ENCODE data around the gene ZNF483. TPM values are rescaled to one million over a fixed set of nuclear protein-coding genes. Genes with fewer than 3 reads are reported as not detected.
"Not testable (repeated sequence)": the region's sequence is repeated elsewhere in the genome, so short reads cannot be mapped to it uniquely, and the experiment has no call there.

Gene ZNF483
- total RNA-seq, 1 donor from 2014 or later, result 1.6 TPM

- DNase-seq (ENCODE audit: low read depth in 2 of 2), result no peak
Measured at GRCh38 chr9:111610149-111610548, 85.2 kb downstream of the ZNF483 start.

GRCh38 chr9:111610845-111611244 lies 85.9 kb downstream of the ZNF483 start:
- no peak for DNase-seq (ENCODE audit: low read depth in 2 of 2)

- DNase-seq (ENCODE audit: low read depth in 2 of 2), result peak in 1 of 2 donors; percentile 28
Measured at GRCh38 chr9:111613436-111614040, 88.6 kb downstream of the ZNF483 start.

- DNase-seq (ENCODE audit: low read depth in 2 of 2), result no peak
Measured at GRCh38 chr9:111615928-111616327, 90.9 kb downstream of the ZNF483 start.

- DNase-seq (ENCODE audit: low read depth in 2 of 2), result not testable (repeated sequence)
Measured at GRCh38 chr9:111617349-111617748, 92.4 kb downstream of the ZNF483 start.

- peak; percentile 58 to 72 for DNase-seq (ENCODE audit: low read depth in 2 of 2)
Measured at GRCh38 chr9:111621895-111622480, 97.0 kb downstream of the ZNF483 start.

- DNase-seq (ENCODE audit: low read depth in 2 of 2), result peak; percentile 41 to 56
Measured at GRCh38 chr9:111622626-111623025, 97.6 kb downstream of the ZNF483 start.

Other genes starting within 250 kb of the ZNF483 start
- gene OR2K2, start 195.0 kb upstream of the ZNF483 start, total RNA-seq, result not detected in 2 replicates
- 69.8 and 73.7 TPM in 2 replicates for gene ECPAS, start 40.8 kb upstream of the ZNF483 start, total RNA-seq
- 6.5 and 20.7 TPM in 2 replicates for gene PTGR1, start 74.5 kb downstream of the ZNF483 start, total RNA-seq
- gene DNAJC25, start 106.2 kb downstream of the ZNF483 start, total RNA-seq, result 2.0 and 3.6 TPM in 2 replicates
- 44.0 and 53.0 TPM in 2 replicates for gene GNG10, start 136.4 kb downstream of the ZNF483 start, total RNA-seq

Data from lung microvascular endothelial cell (primary cell).